HepG2 (cell line): ENCODE measurements around the gene ATP9A. TPM values are rescaled to one million over a fixed set of nuclear protein-coding genes. Genes with fewer than 3 reads are reported as not detected.

Source experiments
- ATAC-seq: fragments of 200-7000 bp; cut with Tn5 transposase; 3 replicates; pipeline ENCODE4 v1.9.1; 2020; ENCODE audit warnings: mild to moderate bottlenecking, moderate library complexity
- BruUV-seq: library from RNA; stranded (reverse); fragments of 400-500 nt; replicated peaks from 2 replicates; lab custom pipeline; 2021; lab: Mats Ljungman, UMichigan
- CTCF ChIA-PET: fragments of 300-600 bp; formaldehyde crosslinking; extraction: SDS; loops from one replicate; lab custom pipeline; 2021; ENCODE audit warnings: low total read pairs, inconsistent platforms, low intra/inter-chr PET ratio; lab: Yijun Ruan, JAX
- POLR2A ChIA-PET: fragments of 350-600 bp; sonication (Branson Sonifier 250); formaldehyde crosslinking; loops from one replicate; lab custom pipeline; 2020; ENCODE audit warnings: antibody characterized with exemption, inconsistent platforms; lab: Yijun Ruan, JAX
- DNase-seq: peaks from one replicate; pipeline ENCODE4 v3.0.0-alpha.2; 2015; ENCODE audit warnings: low spot score
- FAIRE-seq: peaks from 3 replicates; lab custom pipeline; 2011; peaks lifted over from hg19 to GRCh38; lab: Jason Lieb, UNC
- H2AFZ ChIP-seq: one replicate; pipeline ENCODE4 v1.6.1; 2011; ENCODE audit warnings: low read length, inconsistent platforms
- H3K27ac ChIP-seq: fragments of 300-600 bp; 3 replicates; pipeline ENCODE4 v1.8.0; 2011; ENCODE audit warnings: mixed run types, mild to moderate bottlenecking, mixed read lengths, low read length, inconsistent platforms; ENCODE audit not compliant: insufficient read depth; ENCODE audit errors: extremely low read length
- H3K27me3 ChIP-seq, 2 experiments: fragments of 200-600 bp in 1 of 2; 2 replicates in 1 of 2; 3 replicates in 1 of 2; pipeline versions ENCODE4 v1.6.0 to v1.8.0; 2011; ENCODE audit warnings: low read length in 2 of 2, mild to moderate bottlenecking in 2 of 2, moderate library complexity in 2 of 2, inconsistent platforms in 1 of 2; ENCODE audit not compliant: insufficient read depth in 2 of 2, control insufficient read depth in 1 of 2
- H3K36me3 ChIP-seq, 2 experiments: fragments of 200-600 bp in 1 of 2; replicated peaks in 1 of 2; 2 replicates in 1 of 2; 3 replicates in 1 of 2; pipeline versions ENCODE4 v1.5.1 to v1.8.0; 2011; ENCODE audit warnings: low read length in 2 of 2, inconsistent platforms in 1 of 2; ENCODE audit not compliant: insufficient read depth in 2 of 2, control insufficient read depth in 1 of 2
- H3K4me1 ChIP-seq: 2 replicates; pipeline ENCODE4 v1.5.1; 2012; ENCODE audit warnings: low read length, inconsistent platforms; ENCODE audit not compliant: insufficient read depth
- H3K4me2 ChIP-seq: 2 replicates; pipeline ENCODE4 v1.6.0; 2011; ENCODE audit warnings: low read depth, low read length, inconsistent platforms
- H3K4me3 ChIP-seq, 3 experiments: fragments of 200-600 bp in 1 of 3; sonication (generic), shearing (Covaris generic) in 1 of 3; replicated peaks in 1 of 3; 2 replicates each; pipeline ENCODE4 v1.5.1; 2011 to 2016; ENCODE audit warnings: low read length in 3 of 3, inconsistent platforms in 2 of 3, low read depth in 2 of 3, mild to moderate bottlenecking in 2 of 3, control low read depth in 1 of 3, mixed read lengths in 1 of 3; ENCODE audit not compliant: insufficient read depth in 1 of 3
- H3K79me2 ChIP-seq: one replicate; pipeline ENCODE4 v1.6.1; 2011; ENCODE audit warnings: low read length, inconsistent platforms; ENCODE audit not compliant: insufficient read depth
- H3K9ac ChIP-seq: 2 replicates; pipeline ENCODE4 v1.6.0; 2011; ENCODE audit warnings: mild to moderate bottlenecking, low read depth, low read length, inconsistent platforms; ENCODE audit not compliant: insufficient read depth
- H3K9me3 ChIP-seq: 2 replicates; pipeline ENCODE4 v1.5.1; 2012; ENCODE audit warnings: mild to moderate bottlenecking, low read length
- H4K20me1 ChIP-seq: 2 replicates; pipeline ENCODE4 v1.6.0; 2011; ENCODE audit warnings: inconsistent platforms, mild to moderate bottlenecking, low read length, moderate library complexity; ENCODE audit not compliant: insufficient read depth
- SP4 ChIP-seq: sonication (generic); formaldehyde crosslinking; IDR thresholded peaks from 2 replicates; pipeline ENCODE4 v1.8.1; 2023; ENCODE audit warnings: mild to moderate bottlenecking, missing genetic modification reagents
- THAP11 ChIP-seq: IDR thresholded peaks from 2 replicates; pipeline ENCODE4 v1.6.1; 2016; ENCODE audit warnings: missing biosample characterization, missing genetic modification reagents
- ZSCAN21 ChIP-seq: sonication (generic); formaldehyde crosslinking; IDR thresholded peaks from 2 replicates; pipeline ENCODE4 v1.8.0; 2022; ENCODE audit warnings: mild to moderate bottlenecking, missing genetic modification reagents, moderate library complexity, borderline replicate concordance
- WGBS: methylation state at CpG from one replicate; pipeline ENCODE4 v1.1.6; 2017; ENCODE audit warnings: low lambda C conversion rate; 5-methylcytosine and 5-hydroxymethylcytosine counted together
- in situ Hi-C: cut with HindIII; loops from 2 replicates; pipeline ENCODE4 v1.10.0; 2017; ENCODE audit warnings: low pct_unique_long_range_greater_than_20kb; ENCODE audit not compliant: extremely low pct_ligation_motif_present
- intact Hi-C: fragments of 100-400 bp; cut with micrococcal nuclease; formaldehyde crosslinking; loops from one replicate; pipeline ENCODE4 v1.10.0; 2022; ENCODE audit not compliant: unreplicated experiment
- polyA plus RNA-seq, 8 experiments: library from polyadenylated mRNA; depleted of rRNA in 3 of 8; stranded (reverse) in 7 of 8; unstranded in 1 of 8; fragments of >200 nt; fragmentation: Illumina TruSeq in 4 of 8; extraction: Trizol in 4 of 8; gene quantifications; 2 replicates each; pipeline versions ENCODE4 v1.2.1 to v1.2.3, GENCODE V29; 2011 to 2016; ENCODE audit warnings: low read depth in 4 of 8, missing spikeins in 1 of 8, mixed read lengths in 1 of 8; ENCODE audit not compliant: insufficient read depth in 1 of 8
- total RNA-seq, 5 experiments: library from RNA; depleted of rRNA; stranded (reverse); fragments of >200 nt; fragmentation: Illumina TruSeq; extraction: Trizol; gene quantifications; 2 replicates each; pipeline ENCODE4 v1.2.3, GENCODE V29; 2016; ENCODE audit warnings: low read depth in 1 of 5
- TF ChIP-seq, protein P1 (sequence below): sonication (generic); formaldehyde crosslinking; IDR thresholded peaks from 2 replicates; pipeline ENCODE4 v1.4.0; 2020; ENCODE audit warnings: mild to moderate bottlenecking, missing genetic modification reagents

The ATP9A gene
- total and polyA plus RNA-seq, 2 of the 13 experiments (the other 11 are each of a cell fraction or from before 2014, with no cell fraction given) = 11.8 to 18.5 TPM

- DNase-seq = no peak
- Histone ChIP-seq H3K36me3 (no peaks in the 10 kb centered on the region), H3K9ac (no peak overlapping the region), H3K4me2 (no peak overlapping the region), H3K27me3 (peaks cover 3 to 37% of the 10 kb centered on the region in 2 experiments; a peak in 4 of 5 replicates), H4K20me1 (no peaks in the 10 kb centered on the region)
- intact Hi-C loops = no loop called here
- ATAC-seq = peak; percentile 35; the same call in 2 of the 3 replicates
- WGBS = 27% methylated on average over 16 of the region's 16 CpGs
- TF ChIP-seq, protein P1, sequence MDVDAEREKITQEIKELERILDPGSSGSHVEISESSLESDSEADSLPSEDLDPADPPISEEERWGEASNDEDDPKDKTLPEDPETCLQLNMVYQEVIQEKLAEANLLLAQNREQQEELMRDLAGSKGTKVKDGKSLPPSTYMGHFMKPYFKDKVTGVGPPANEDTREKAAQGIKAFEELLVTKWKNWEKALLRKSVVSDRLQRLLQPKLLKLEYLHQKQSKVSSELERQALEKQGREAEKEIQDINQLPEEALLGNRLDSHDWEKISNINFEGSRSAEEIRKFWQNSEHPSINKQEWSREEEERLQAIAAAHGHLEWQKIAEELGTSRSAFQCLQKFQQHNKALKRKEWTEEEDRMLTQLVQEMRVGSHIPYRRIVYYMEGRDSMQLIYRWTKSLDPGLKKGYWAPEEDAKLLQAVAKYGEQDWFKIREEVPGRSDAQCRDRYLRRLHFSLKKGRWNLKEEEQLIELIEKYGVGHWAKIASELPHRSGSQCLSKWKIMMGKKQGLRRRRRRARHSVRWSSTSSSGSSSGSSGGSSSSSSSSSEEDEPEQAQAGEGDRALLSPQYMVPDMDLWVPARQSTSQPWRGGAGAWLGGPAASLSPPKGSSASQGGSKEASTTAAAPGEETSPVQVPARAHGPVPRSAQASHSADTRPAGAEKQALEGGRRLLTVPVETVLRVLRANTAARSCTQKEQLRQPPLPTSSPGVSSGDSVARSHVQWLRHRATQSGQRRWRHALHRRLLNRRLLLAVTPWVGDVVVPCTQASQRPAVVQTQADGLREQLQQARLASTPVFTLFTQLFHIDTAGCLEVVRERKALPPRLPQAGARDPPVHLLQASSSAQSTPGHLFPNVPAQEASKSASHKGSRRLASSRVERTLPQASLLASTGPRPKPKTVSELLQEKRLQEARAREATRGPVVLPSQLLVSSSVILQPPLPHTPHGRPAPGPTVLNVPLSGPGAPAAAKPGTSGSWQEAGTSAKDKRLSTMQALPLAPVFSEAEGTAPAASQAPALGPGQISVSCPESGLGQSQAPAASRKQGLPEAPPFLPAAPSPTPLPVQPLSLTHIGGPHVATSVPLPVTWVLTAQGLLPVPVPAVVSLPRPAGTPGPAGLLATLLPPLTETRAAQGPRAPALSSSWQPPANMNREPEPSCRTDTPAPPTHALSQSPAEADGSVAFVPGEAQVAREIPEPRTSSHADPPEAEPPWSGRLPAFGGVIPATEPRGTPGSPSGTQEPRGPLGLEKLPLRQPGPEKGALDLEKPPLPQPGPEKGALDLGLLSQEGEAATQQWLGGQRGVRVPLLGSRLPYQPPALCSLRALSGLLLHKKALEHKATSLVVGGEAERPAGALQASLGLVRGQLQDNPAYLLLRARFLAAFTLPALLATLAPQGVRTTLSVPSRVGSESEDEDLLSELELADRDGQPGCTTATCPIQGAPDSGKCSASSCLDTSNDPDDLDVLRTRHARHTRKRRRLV (CRISPR knock-in tag) = no peak
- TF ChIP-seq SP4 (CRISPR knock-in tag) (no peak), THAP11 (CRISPR knock-in tag) (no peak), ZSCAN21 (CRISPR knock-in tag) (no peak)
- TF ChIP-seq, all 625 proteins: peak for 0
- H3K9me3 ChIP-seq = no peaks in the 10 kb centered on the region
- in situ Hi-C loops = no loop called here
- no TSS peak for BruUV-seq
- H3K4me1 ChIP-seq = peaks cover 11% of the 10 kb centered on the region
- H3K27ac ChIP-seq = no peak overlapping the region
- no peak for FAIRE-seq
- no peak overlapping the region for H3K4me3 ChIP-seq
- ChIA-PET POLR2A (no interaction called here), CTCF (no interaction called here)
- no peaks in the 10 kb centered on the region for H3K79me2 ChIP-seq
- no peak overlapping the region for H2AFZ ChIP-seq
These were observed 197.3 kb downstream of the ATP9A start for GRCh38 chr20:51570739-51571459.
